IMR-90 (cell line): ENCODE results near the gene CHN1. TPM values are rescaled to one million over a fixed set of nuclear protein-coding genes. Genes with fewer than 3 reads are reported as not detected.

Experiments used
- ATAC-seq: fragments of 200-7000 bp; cut with Tn5 transposase; 2 replicates; pipeline ENCODE4 v1.9.1; 2020; ENCODE audit warnings: low read depth, mild to moderate bottlenecking, moderate library complexity
- BruUV-seq: library from RNA; stranded (reverse); fragments of 400-500 nt; replicated peaks from 2 replicates; lab custom pipeline; 2021; lab: Mats Ljungman, UMichigan
- CTCF ChIA-PET: fragments of 300-600 bp; formaldehyde crosslinking; extraction: SDS; loops from one replicate; lab custom pipeline; 2021; ENCODE audit warnings: antibody characterized with exemption; lab: Yijun Ruan, JAX
- POLR2A ChIA-PET: fragments of 300-600 bp; sonication (Branson Sonifier 250); formaldehyde crosslinking; loops from one replicate; lab custom pipeline; 2022; ENCODE audit warnings: antibody characterized with exemption; ENCODE audit not compliant: unreplicated experiment; lab: Charles Lee
- DNase-seq: peaks from one replicate; pipeline ENCODE4 v3.0.0; 2013
- H2AFZ ChIP-seq: replicated peaks from 2 replicates; pipeline ENCODE3; 2013; ENCODE audit warnings: low read length, mild to moderate bottlenecking; ENCODE audit not compliant: poor library complexity
- H2AK5ac ChIP-seq: 2 replicates; pipeline ENCODE4 v1.6.1; 2013; ENCODE audit warnings: low read depth, low read length, inconsistent platforms
- H2AK9ac ChIP-seq: replicated peaks from 2 replicates; pipeline ENCODE3; 2013; ENCODE audit warnings: mild to moderate bottlenecking, low read depth, low read length, moderate library complexity; ENCODE audit not compliant: poor library complexity
- H2BK120ac ChIP-seq: 2 replicates; pipeline ENCODE4 v1.6.1; 2013; ENCODE audit warnings: low read depth, low read length, inconsistent platforms
- H2BK15ac ChIP-seq: 3 replicates; pipeline ENCODE4 v1.6.1; 2013; ENCODE audit warnings: low read depth, low read length, inconsistent platforms
- H2BK20ac ChIP-seq: 2 replicates; pipeline ENCODE4 v1.6.1; 2013; ENCODE audit warnings: low read depth, mild to moderate bottlenecking, inconsistent platforms, low read length, moderate library complexity
- H2BK5ac ChIP-seq: 2 replicates; pipeline ENCODE4 v1.6.1; 2013; ENCODE audit warnings: mild to moderate bottlenecking, low read depth, low read length, inconsistent platforms; ENCODE audit not compliant: poor library complexity, severe bottlenecking
- H3K14ac ChIP-seq: replicated peaks from 2 replicates; pipeline ENCODE4 v1.6.1; 2013; ENCODE audit warnings: low read depth, low read length, inconsistent platforms
- H3K18ac ChIP-seq: 2 replicates; pipeline ENCODE4 v1.6.1; 2013; ENCODE audit warnings: low read depth, low read length, control low read depth
- H3K23ac ChIP-seq: 2 replicates; pipeline ENCODE4 v1.6.1; 2013; ENCODE audit warnings: low read depth, low read length, inconsistent platforms
- H3K27ac ChIP-seq: 2 replicates; pipeline ENCODE4 v1.5.1; 2013; ENCODE audit warnings: mild to moderate bottlenecking, control low read depth, low read length; ENCODE audit not compliant: insufficient read depth
- H3K27me3 ChIP-seq: 2 replicates; pipeline ENCODE4 v1.6.1; 2013; ENCODE audit warnings: low read length; ENCODE audit not compliant: control insufficient read depth, insufficient read depth
- H3K36me3 ChIP-seq: 2 replicates; pipeline ENCODE4 v1.6.1; 2013; ENCODE audit warnings: low read length, mixed read lengths; ENCODE audit not compliant: control insufficient read depth, insufficient read depth
- H3K4ac ChIP-seq: 2 replicates; pipeline ENCODE4 v1.6.1; 2013; ENCODE audit warnings: low read depth, low read length, inconsistent platforms
- H3K4me1 ChIP-seq: 2 replicates; pipeline ENCODE4 v1.6.1; 2013; ENCODE audit warnings: low read length, mixed read lengths; ENCODE audit not compliant: control insufficient read depth, insufficient read depth
- H3K4me2 ChIP-seq: 2 replicates; pipeline ENCODE4 v1.6.1; 2013; ENCODE audit warnings: low read depth, mild to moderate bottlenecking, control low read depth, low read length, moderate library complexity
- H3K4me3 ChIP-seq: 2 replicates; pipeline ENCODE4 v1.5.1; 2013; ENCODE audit warnings: low read depth, mild to moderate bottlenecking, control low read depth, low read length, moderate library complexity; ENCODE audit not compliant: insufficient read depth
- H3K56ac ChIP-seq: 2 replicates; pipeline ENCODE4 v1.6.1; 2013; ENCODE audit warnings: low read length, inconsistent platforms; ENCODE audit not compliant: insufficient read depth; ENCODE audit errors: extremely low read depth
- H3K79me1 ChIP-seq, 2 experiments: 2 replicates each; pipeline ENCODE4 v1.6.1; 2013; ENCODE audit warnings: low read length in 2 of 2, inconsistent platforms in 1 of 2, low read depth in 1 of 2
- H3K9ac ChIP-seq: 2 replicates; pipeline ENCODE4 v1.6.1; 2013; ENCODE audit warnings: low read depth, low read length, control low read depth
- H3K9me1 ChIP-seq: 2 replicates; pipeline ENCODE4 v1.6.1; 2013; ENCODE audit warnings: low read length, inconsistent platforms; ENCODE audit not compliant: insufficient read depth
- H3K9me3 ChIP-seq: 2 replicates; pipeline ENCODE4 v1.6.1; 2013; ENCODE audit warnings: low read length; ENCODE audit not compliant: control insufficient read depth, insufficient read depth
- H4K20me1 ChIP-seq: 2 replicates; pipeline ENCODE4 v1.6.1; 2013; ENCODE audit warnings: low read length, inconsistent platforms; ENCODE audit not compliant: insufficient read depth
- H4K5ac ChIP-seq: 2 replicates; pipeline ENCODE4 v1.6.1; 2013; ENCODE audit warnings: mild to moderate bottlenecking, low read depth, low read length, control low read depth
- H4K8ac ChIP-seq, 2 experiments: 2 replicates each; pipeline ENCODE4 v1.6.1; 2013; ENCODE audit warnings: low read depth in 2 of 2, low read length in 2 of 2, control low read depth in 1 of 2, inconsistent platforms in 1 of 2
- H4K91ac ChIP-seq: 2 replicates; pipeline ENCODE4 v1.6.1; 2013; ENCODE audit warnings: low read depth, low read length, inconsistent platforms; ENCODE audit not compliant: insufficient read depth
- CEBPB ChIP-seq: IDR thresholded peaks from 2 replicates; pipeline ENCODE4 v1.6.1; 2012; ENCODE audit warnings: low read depth, low read length, improper control_type of control experiment
- CTCF ChIP-seq: conservative IDR thresholded peaks from 2 replicates; pipeline ENCODE4 v1.5.1; 2012; ENCODE audit warnings: mild to moderate bottlenecking, low read depth, low read length, improper control_type of control experiment
- MAFK ChIP-seq: IDR thresholded peaks from 2 replicates; pipeline ENCODE4 v1.6.1; 2012; ENCODE audit warnings: low read depth, low read length, improper control_type of control experiment
- RAD21 ChIP-seq: IDR thresholded peaks from 2 replicates; pipeline ENCODE4 v1.6.1; 2012; ENCODE audit warnings: low read length, improper control_type of control experiment
- SMC3 ChIP-seq: fragments of 150-350 bp; IDR thresholded peaks from 2 replicates; pipeline ENCODE4 v1.6.1; 2016; ENCODE audit warnings: low read depth, mild to moderate bottlenecking, antibody characterized with exemption, low read length, moderate library complexity
- WGBS, 2 experiments: methylation state at CpG; one replicate each; pipeline versions ENCODE4 v1.1.5 to v1.1.7; 2013; ENCODE audit warnings: missing lambda C conversion rate in 2 of 2; ENCODE audit not compliant: insufficient read length in 1 of 2; ENCODE audit errors: extremely low coverage in 2 of 2; 5-methylcytosine and 5-hydroxymethylcytosine counted together
- dilution Hi-C: fragments of 300-500 bp; cut with HindIII; formaldehyde crosslinking; loops from one replicate; pipeline ENCODE4 v1.14.3; 2018; ENCODE audit warnings: low sequenced_read_pairs; ENCODE audit not compliant: unreplicated experiment
- in situ Hi-C: fragments of 300-500 bp; cut with MboI; formaldehyde crosslinking; loops from 3 replicates; pipeline ENCODE4 v1.14.3; 2019; ENCODE audit warnings: low sequenced_read_pairs, inconsistent platforms, mixed read lengths
- intact Hi-C: fragments of 100-400 bp; cut with micrococcal nuclease; formaldehyde crosslinking; loops from 2 replicates; pipeline ENCODE4 v1.10.0; 2022
- polyA plus RNA-seq, 3 experiments: library from polyadenylated mRNA; depleted of rRNA; stranded (reverse); fragments of >200 nt; gene quantifications; 2 replicates each; pipeline ENCODE4 v1.2.3, GENCODE V29; 2012; ENCODE audit warnings: low replicate concordance in 1 of 3
- total RNA-seq: library from RNA; depleted of rRNA; stranded (reverse); fragments of >200 nt; gene quantifications from 2 replicates; pipeline ENCODE4 v1.2.3, GENCODE V29; 2012

CHN1 gene
- total and polyA plus RNA-seq, 2 of the 4 experiments (the other 2 are of a cell fraction), result 58.4 to 66.9 TPM

- peak overlapping the region; percentile 74; the same call in 1 of the 3 replicates for H2BK15ac ChIP-seq
- peak overlapping the region; percentile 89; the same call in 1 of the 2 replicates for H2BK20ac ChIP-seq
- H4K8ac ChIP-seq, result peak overlapping the region in 1 of 2 experiments; percentile 82; a peak in 3 of 4 replicates
- peak overlapping the region; percentile 89 for H3K4me2 ChIP-seq
- H3K9me1 ChIP-seq, result no peaks in the 10 kb centered on the region
- peak overlapping the region; percentile 49; the same call in 1 of the 2 replicates for H3K27ac ChIP-seq
- no peak overlapping the region for H2AFZ ChIP-seq
- no peak overlapping the region for H4K91ac ChIP-seq
- no peaks in the 10 kb centered on the region for H3K36me3 ChIP-seq
- POLR2A ChIA-PET, result interaction anchor here (0.5 kb wide), 1 partner anchor 197 kb away, joined by 5 read pairs; no protein-coding TSS in a partner anchor
- in situ Hi-C loops (loop anchor here (5.0 to 25.0 kb wide), 2 partner anchors 213 to 523 kb away; no protein-coding TSS in a partner anchor), dilution Hi-C loops (loop anchor here (25.0 kb wide), 1 partner anchor 223 kb away; the partner anchor contains the start of gene CHRNA1), intact Hi-C loops (loop anchor here (1.0 to 5.0 kb wide), 5 partner anchors 83 to 285 kb away; no protein-coding TSS in a partner anchor)
- no peaks in the 10 kb centered on the region for H3K27me3 ChIP-seq
- H2AK9ac ChIP-seq, result no peak overlapping the region
- H4K20me1 ChIP-seq, result no peaks in the 10 kb centered on the region
- no CpG with 5 or more reads among the region's 2 CpGs for WGBS, 2 experiments
- no peaks in the 10 kb centered on the region; a peak in 1 of 4 replicates for H3K79me1 ChIP-seq
- ATAC-seq (peak; percentile 40; the same call in 1 of the 2 replicates), DNase-seq (peak; percentile 65)
- peak overlapping the region; percentile 58; the same call in 1 of the 2 replicates for H3K9ac ChIP-seq
- H2AK5ac ChIP-seq, result no peak overlapping the region
- peak overlapping the region; percentile 68; the same call in 1 of the 2 replicates for H4K5ac ChIP-seq
- no peaks in the 10 kb centered on the region for H3K9me3 ChIP-seq
- peak overlapping the region; percentile 96; the same call in 1 of the 2 replicates for H3K18ac ChIP-seq
- peaks cover 3% of the 10 kb centered on the region; the same call in 1 of the 2 replicates for H3K4me1 ChIP-seq
- 0 out of 2 replicates have a peak overlapping the region, but pooled peaks have one; percentile 65 for H3K14ac ChIP-seq
- H2BK120ac ChIP-seq, result peak overlapping the region; percentile 93
- no TSS peak for BruUV-seq
- peak overlapping the region; percentile 88 for H3K56ac ChIP-seq
- H3K4me3 ChIP-seq, result no peak overlapping the region
- CTCF ChIA-PET, result interaction anchor here (0.5 to 5.1 kb wide), 13 partner anchors 14 to 287 kb away, joined by 3 to 53 read pairs (median 4); no protein-coding TSS in a partner anchor
- TF ChIP-seq RAD21 (peak; percentile 84), CEBPB (no peak), MAFK (no peak), SMC3 (peak; percentile 96), CTCF (peak; percentile 84)
- H3K23ac ChIP-seq, result no peak overlapping the region; the same call in 1 of the 2 replicates
- H2BK5ac ChIP-seq, result peak overlapping the region; percentile 85
- peak overlapping the region; percentile 79; the same call in 1 of the 2 replicates for H3K4ac ChIP-seq
These were observed 19.6 kb downstream of the CHN1 start for GRCh38 chr2:174985614-174986013.
